Stimulated activated CD4-positive, alpha-beta T cell treated with anti-CD3 and anti-CD28 coated beads, TNF-alpha, amount 100 ng/mL, for 24 hours (primary cell): ENCODE data around the gene S1PR5.

ENCODE experiments used
- DNase-seq, 3 experiments: peaks; one replicate each; pipeline ENCODE4 v3.0.0-alpha.2; 2020; ENCODE audit warnings: low read depth in 3 of 3

S1PR5 gene

DNA sequence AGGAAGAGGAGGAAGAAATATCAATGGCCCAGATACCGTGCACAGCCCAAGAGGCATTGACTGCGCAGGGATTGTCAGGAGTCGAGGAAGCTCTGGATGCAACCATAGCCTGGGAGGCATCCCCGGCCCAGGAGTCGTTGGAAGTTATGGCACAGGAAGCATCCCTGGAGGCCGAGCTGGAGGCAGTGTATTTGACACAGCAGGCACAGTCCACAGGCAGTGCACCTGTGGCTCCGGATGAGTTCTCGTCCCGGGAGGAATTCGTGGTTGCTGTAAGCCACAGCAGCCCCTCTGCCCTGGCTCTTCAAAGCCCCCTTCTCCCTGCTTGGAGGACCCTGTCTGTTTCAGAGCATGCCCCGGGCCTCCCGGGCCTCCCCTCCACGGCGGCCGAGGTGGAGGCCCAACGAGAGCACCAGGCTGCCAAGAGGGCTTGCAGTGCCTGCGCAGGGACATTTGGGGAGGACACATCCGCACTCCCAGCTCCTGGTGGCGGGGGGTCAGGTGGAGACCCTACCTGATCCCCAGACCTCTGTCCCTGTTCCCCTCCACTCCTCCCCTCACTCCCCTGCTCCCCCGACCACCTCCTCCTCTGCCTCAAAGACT is 50.0 kb downstream of the S1PR5 start:
- no peak for DNase-seq

DNA sequence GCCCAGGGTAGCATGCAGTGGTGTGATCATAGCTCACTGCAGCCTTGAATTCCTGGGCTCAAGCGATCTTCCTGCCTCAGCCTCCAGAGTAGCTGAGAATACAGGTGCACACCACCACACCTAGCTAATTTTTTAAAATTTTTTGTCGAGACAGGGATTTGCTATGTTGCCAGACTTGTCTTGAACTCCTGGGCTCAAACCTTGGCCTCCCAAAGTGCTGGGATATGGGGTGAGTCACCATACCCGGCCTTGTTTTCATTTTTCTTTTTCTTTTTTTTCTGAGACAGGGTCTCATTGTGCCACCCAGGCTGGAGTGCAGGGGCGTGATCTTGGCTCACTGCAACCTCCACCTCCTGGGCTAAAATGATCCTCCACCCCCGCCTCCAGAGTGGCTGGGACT is 52.8 kb downstream of the S1PR5 start:
- DNase-seq: no peak
